K562 (cell line): Measurements from ENCODE around the gene SLC6A9. TPM values are rescaled to one million over a fixed set of nuclear protein-coding genes. Genes with fewer than 3 reads are reported as not detected.

ENCODE experiments used
- ATAC-seq: fragments of 200-7000 bp; cut with Tn5 transposase; 3 replicates; pipeline ENCODE4 v1.9.1; 2020; ENCODE audit warnings: moderate library complexity
- BruUV-seq: library from RNA; stranded (reverse); fragments of 400-500 nt; replicated peaks from 2 replicates; lab custom pipeline; 2021; lab: Mats Ljungman, UMichigan
- CTCF ChIA-PET: fragments of 300-600 bp; formaldehyde crosslinking; extraction: SDS; loops from one replicate; lab custom pipeline; 2021; ENCODE audit warnings: low intra/inter-chr PET ratio; lab: Yijun Ruan, JAX
- POLR2A ChIA-PET: fragments of 300-600, 350-650 bp; sonication (Branson Sonifier 250); formaldehyde crosslinking; extraction: SDS; loops from one replicate; lab custom pipeline; 2021; ENCODE audit warnings: antibody characterized with exemption, inconsistent platforms; lab: Yijun Ruan, JAX
- DNase-seq, 4 experiments: peaks; one replicate each; pipeline versions ENCODE4 v3.0.0 to v3.0.0-alpha.2; 2011 to 2018; ENCODE audit warnings: low spot score in 3 of 4, mixed read lengths in 3 of 4; ENCODE audit errors: extremely low read depth in 1 of 4
- FAIRE-seq: peaks from 2 replicates; lab custom pipeline; 2011; peaks lifted over from hg19 to GRCh38; lab: Jason Lieb, UNC
- H2AFZ ChIP-seq: 2 replicates; pipeline ENCODE4 v1.6.0; 2011; ENCODE audit warnings: low read depth, low read length, control low read depth, inconsistent platforms
- H3K27ac ChIP-seq: fragments of 200-600 bp; 3 replicates; pipeline ENCODE4 v1.8.0; 2011; ENCODE audit warnings: low read depth, mild to moderate bottlenecking, control low read depth, inconsistent platforms, low read length, moderate library complexity, mixed read lengths; ENCODE audit errors: extremely low read depth
- H3K27me3 ChIP-seq, 2 experiments: fragments of 300-600 bp in 1 of 2; 2 replicates in 1 of 2; 3 replicates in 1 of 2; pipeline versions ENCODE4 v1.6.0 to v1.8.0; 2011; ENCODE audit warnings: inconsistent platforms in 2 of 2, low read length in 2 of 2, mild to moderate bottlenecking in 1 of 2, mixed read lengths in 1 of 2, moderate library complexity in 1 of 2; ENCODE audit not compliant: control insufficient read depth in 2 of 2, insufficient read depth in 2 of 2
- H3K36me3 ChIP-seq: fragments of 300-600 bp; 3 replicates; pipeline ENCODE4 v1.8.0; 2011; ENCODE audit warnings: mild to moderate bottlenecking, low read length, inconsistent platforms; ENCODE audit not compliant: control insufficient read depth, insufficient read depth
- H3K4me1 ChIP-seq, 2 experiments: fragments of 200-600 bp in 1 of 2; replicated peaks in 1 of 2; 2 replicates in 1 of 2; 3 replicates in 1 of 2; pipeline versions ENCODE4 v1.5.1 to v1.8.0; 2011; ENCODE audit warnings: inconsistent platforms in 2 of 2, low read length in 2 of 2, mild to moderate bottlenecking in 1 of 2, mixed read lengths in 1 of 2, moderate library complexity in 1 of 2; ENCODE audit not compliant: control insufficient read depth in 2 of 2, insufficient read depth in 2 of 2
- H3K4me2 ChIP-seq: 2 replicates; pipeline ENCODE4 v1.6.1; 2011; ENCODE audit warnings: low read length, control low read depth, inconsistent platforms, mixed read lengths; ENCODE audit not compliant: insufficient read depth
- H3K4me3 ChIP-seq: fragments of 200-600 bp; sonication (generic), shearing (Covaris generic); 2 replicates; pipeline ENCODE4 v1.5.1; 2016; ENCODE audit warnings: control low read depth, inconsistent platforms
- H3K79me2 ChIP-seq: fragments of 200-600 bp; 3 replicates; pipeline ENCODE4 v1.8.0; 2011; ENCODE audit warnings: low read length, inconsistent platforms; ENCODE audit not compliant: control insufficient read depth, insufficient read depth
- H3K9ac ChIP-seq, 2 experiments: 2 replicates each; pipeline versions ENCODE4 v1.6.0 to v1.6.1; 2011; ENCODE audit warnings: low read depth in 2 of 2, low read length in 2 of 2, control low read depth in 1 of 2, inconsistent platforms in 1 of 2, mild to moderate bottlenecking in 1 of 2, mixed read lengths in 1 of 2; ENCODE audit not compliant: insufficient read depth in 1 of 2
- H3K9me1 ChIP-seq: one replicate; pipeline ENCODE4 v1.6.0; 2011; ENCODE audit warnings: inconsistent platforms, mild to moderate bottlenecking, low read length, moderate library complexity; ENCODE audit not compliant: control insufficient read depth, insufficient read depth
- H3K9me3 ChIP-seq: replicated peaks from 2 replicates; pipeline ENCODE4 v1.5.1; 2011; ENCODE audit warnings: low read depth, low read length, inconsistent platforms; ENCODE audit not compliant: control insufficient read depth, insufficient read depth
- H4K20me1 ChIP-seq: replicated peaks from 2 replicates; pipeline ENCODE4 v1.6.1; 2011; ENCODE audit warnings: low read length, inconsistent platforms, mixed read lengths; ENCODE audit not compliant: control insufficient read depth, insufficient read depth
- AFF4 ChIP-seq: sonication (generic); formaldehyde crosslinking; IDR thresholded peaks from 2 replicates; pipeline ENCODE4 v1.8.0; 2023; ENCODE audit warnings: mild to moderate bottlenecking, missing genetic modification reagents
- ATF1 ChIP-seq, 2 experiments: fragments of 450-650 bp in 1 of 2; IDR thresholded peaks; 2 replicates each; pipeline ENCODE4 v1.6.1; 2016; ENCODE audit warnings: missing compliant biosample characterization in 1 of 2, missing genetic modification characterization in 1 of 2
- CBFA2T2 ChIP-seq: fragments of 450-650 bp; conservative IDR thresholded peaks from 2 replicates; pipeline ENCODE4 v1.6.1; 2017; ENCODE audit warnings: mild to moderate bottlenecking
- ESRRB ChIP-seq: fragments of 250-450 bp; sonication (Bioruptor Pico); IDR thresholded peaks from 2 replicates; pipeline ENCODE4 v1.5.0; 2020; ENCODE audit warnings: mild to moderate bottlenecking, moderate library complexity, borderline replicate concordance
- HNRNPK ChIP-seq: fragments of 200-400 bp; formaldehyde crosslinking; IDR thresholded peaks from one replicate; pipeline ENCODE4 v1.6.1; 2018; ENCODE audit warnings: mild to moderate bottlenecking, low read depth, low read length; ENCODE audit not compliant: poor library complexity, severe bottlenecking
- JUND ChIP-seq, 2 experiments: IDR thresholded peaks; 2 replicates in 1 of 2; 3 replicates in 1 of 2; pipeline ENCODE4 v1.6.1; 2011; ENCODE audit warnings: borderline replicate concordance in 2 of 2, low read depth in 2 of 2, low read length in 2 of 2, improper control_type of control experiment in 1 of 2, missing biosample characterization in 1 of 2, missing genetic modification characterization in 1 of 2, missing genetic modification reagents in 1 of 2
- SAFB ChIP-seq: fragments of 200-400 bp; formaldehyde crosslinking; IDR thresholded peaks from 2 replicates; pipeline ENCODE4 v1.6.1; 2017; ENCODE audit warnings: low read depth, low read length, borderline replicate concordance
- SMARCC2 ChIP-seq: fragments of 450-650 bp; IDR thresholded peaks from 2 replicates; pipeline ENCODE4 v1.6.1; 2017; ENCODE audit warnings: antibody characterized with exemption, moderate library complexity, mild to moderate bottlenecking, low read depth
- THRAP3 ChIP-seq: fragments of 450-650 bp; IDR thresholded peaks from 2 replicates; pipeline ENCODE4 v1.6.1; 2016; ENCODE audit warnings: mild to moderate bottlenecking, inconsistent platforms, borderline replicate concordance
- U2AF1 ChIP-seq: fragments of 200-400 bp; formaldehyde crosslinking; optimal IDR thresholded peaks from 2 replicates; pipeline ENCODE3; 2017; ENCODE audit warnings: mild to moderate bottlenecking, low read depth, low read length, moderate library complexity
- YBX1 ChIP-seq: fragments of 450-650 bp; IDR thresholded peaks from 2 replicates; pipeline ENCODE4 v1.7.1; 2016; ENCODE audit warnings: mild to moderate bottlenecking
- ZNF143 ChIP-seq: sonication (generic); formaldehyde crosslinking; IDR thresholded peaks from 2 replicates; pipeline ENCODE4 v1.9.0; 2022; ENCODE audit warnings: mild to moderate bottlenecking, missing genetic modification reagents
- ZNF77 ChIP-seq: fragments of 250-450 bp; sonication (Bioruptor Pico); IDR thresholded peaks from 2 replicates; pipeline ENCODE4 v1.5.0; 2020
- WGBS: fragments of 100-300 bp; shearing (Covaris generic); methylation state at CpG from one replicate; pipeline ENCODE4 v1.1.6; 2016; ENCODE audit warnings: low coverage, mixed read lengths; ENCODE audit not compliant: insufficient coverage; ENCODE audit errors: missing lambda C conversion rate; 5-methylcytosine and 5-hydroxymethylcytosine counted together
- in situ Hi-C: fragments of 300-500 bp; cut with MboI; formaldehyde crosslinking; loops from 4 replicates; pipeline ENCODE4 v1.15.0; 2018; ENCODE audit warnings: inconsistent platforms, mixed read lengths
- intact Hi-C: fragments of 100-400 bp; cut with micrococcal nuclease; formaldehyde crosslinking; loops from 2 replicates; pipeline ENCODE4 v1.14.2; 2022
- polyA plus RNA-seq, 8 experiments: library from polyadenylated mRNA; depleted of rRNA in 4 of 8; stranded (reverse) in 5 of 8; unstranded in 3 of 8; fragments of >200 nt; fragmentation: Nextera tagmentation in 2 of 8; fragmentation: Illumina TruSeq in 1 of 8; extraction: Ambion mirVana in 2 of 8; extraction: Trizol in 1 of 8; gene quantifications; 2 replicates each; pipeline versions ENCODE4 v1.2.1 to v1.2.3, GENCODE V29; 2011 to 2014; ENCODE audit warnings: inconsistent platforms in 1 of 8, missing spikeins in 1 of 8
- total RNA-seq, 7 experiments: library from RNA; depleted of rRNA in 6 of 7; stranded (reverse); fragments of >200 nt in 6 of 7; fragmentation: Illumina TruSeq in 2 of 7; extraction: Trizol in 2 of 7; gene quantifications; 2 replicates each; pipeline versions ENCODE4 v1.2.1 to v1.2.3, GENCODE V29; 2011 to 2021; ENCODE audit warnings: low replicate concordance in 1 of 7

SLC6A9 gene
- total and polyA plus RNA-seq, 9 of the 15 experiments (the other 6 are each of a cell fraction or from before 2014, with no cell fraction given): 0.17 to 18.7 (median 2.9) TPM

- peaks cover 4% of the 10 kb centered on the region in 2 experiments; a peak in 3 of 5 replicates for H3K27me3 ChIP-seq
- H3K4me1 ChIP-seq: no peaks in the 10 kb centered on the region; a peak in 1 of 5 replicates
- no TSS peak for BruUV-seq
- ATAC-seq: no peak
- no peaks in the 10 kb centered on the region for H4K20me1 ChIP-seq
- H3K4me3 ChIP-seq: no peak overlapping the region
- H3K27ac ChIP-seq: no peak overlapping the region
- H3K4me2 ChIP-seq: no peak overlapping the region
- no peaks in the 10 kb centered on the region for H3K36me3 ChIP-seq
- no peak for TF ChIP-seq ZNF143
- no peak for TF ChIP-seq U2AF1
- no peak for TF ChIP-seq THRAP3
- no peak for TF ChIP-seq ESRRB
- TF ChIP-seq, all 486 proteins: peak for 0
- H3K9ac ChIP-seq: no peak overlapping the region
- DNase-seq (no peak), FAIRE-seq (no peak)
- 8% methylated on average over 2 of the region's 2 CpGs for WGBS
- in situ Hi-C loops (no loop called here), intact Hi-C loops (no loop called here)
- H2AFZ ChIP-seq: no peak overlapping the region
- H3K9me3 ChIP-seq: no peaks in the 10 kb centered on the region
- no peaks in the 10 kb centered on the region for H3K79me2 ChIP-seq
- CTCF ChIA-PET: no interaction called here
- POLR2A ChIA-PET: interaction anchor here (0.6 to 1.5 kb wide), 5 partner anchors 9 to 436 kb away, joined by 3 to 4 read pairs (median 3); no protein-coding TSS in a partner anchor
- H3K9me1 ChIP-seq: no peaks in the 10 kb centered on the region
Observed at GRCh38 chr1:44061857-44062256, 30.6 kb upstream of the SLC6A9 start.

DNA sequence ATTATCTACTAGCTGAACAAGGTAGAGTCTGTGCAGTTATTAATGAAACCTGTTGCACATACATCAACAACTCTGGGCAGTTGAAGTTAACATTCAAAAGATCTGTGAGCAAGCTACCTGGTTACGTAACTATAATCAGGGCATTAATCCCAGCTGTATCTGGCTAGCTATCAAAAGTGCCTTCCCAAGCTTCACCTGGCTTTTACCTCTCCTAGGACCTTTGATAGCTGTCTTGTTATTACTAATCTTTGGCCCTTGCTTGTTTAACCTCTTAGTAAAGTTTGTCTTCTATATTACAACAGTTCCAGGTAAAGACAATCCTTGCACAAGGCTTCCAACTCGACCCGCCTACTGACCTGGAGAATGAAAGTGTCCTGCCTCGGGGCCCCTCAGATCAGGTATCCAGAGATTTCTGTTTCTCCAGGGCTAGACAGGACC is 29.6 kb upstream of the SLC6A9 start:
- Histone ChIP-seq H3K36me3 (no peaks in the 10 kb centered on the region), H3K27me3 (peaks cover 4% of the 10 kb centered on the region in 2 experiments; a peak in 3 of 5 replicates), H3K9me1 (no peaks in the 10 kb centered on the region), H3K4me3 (no peak overlapping the region), H3K27ac (no peak overlapping the region), H3K4me2 (no peak overlapping the region), H3K4me1 (no peaks in the 10 kb centered on the region; a peak in 1 of 5 replicates), H3K9me3 (no peaks in the 10 kb centered on the region), H3K79me2 (no peaks in the 10 kb centered on the region), H4K20me1 (no peaks in the 10 kb centered on the region), H3K9ac (no peak overlapping the region), H2AFZ (no peak overlapping the region)
- DNase-seq (no peak), ATAC-seq (no peak), FAIRE-seq (no peak)
- intact Hi-C loops (no loop called here), in situ Hi-C loops (no loop called here)
- BruUV-seq: no TSS peak
- ChIA-PET POLR2A (interaction anchor here (0.7 to 1.5 kb wide), 3 partner anchors 10 to 263 kb away, joined by 3 to 4 read pairs (median 3); no protein-coding TSS in a partner anchor), CTCF (no interaction called here)
- 10% methylated on average over 4 of the region's 4 CpGs for WGBS
- TF ChIP-seq SMARCC2: no peak
- TF ChIP-seq AFF4: no peak
- no peak for TF ChIP-seq ZNF77 (CRISPR knock-in tag)
- TF ChIP-seq HNRNPK: no peak
- TF ChIP-seq YBX1: no peak
- TF ChIP-seq SAFB: no peak
- TF ChIP-seq CBFA2T2: no peak
- TF ChIP-seq JUND (IDR thresholded peaks at IDR 0.05; ENCODE audit: borderline replicate concordance, low read depth, low read length): no peak
- TF ChIP-seq JUND (tag; IDR thresholded peaks at IDR 0.05; ENCODE audit: borderline replicate concordance, low read depth, low read length): no peak
- no peak for TF ChIP-seq ATF1 (CRISPR knock-in tag; IDR thresholded peaks at IDR 0.05)
- no peak for TF ChIP-seq ATF1 (tag; IDR thresholded peaks at IDR 0.05)
